Stimulated activated CD8-positive, alpha-beta memory T cell treated with anti-CD3 and anti-CD28 coated beads, Interleukin-4, amount 100 ng/mL, for 1 hour (primary cell): ENCODE data around the gene SMARCA1.

ENCODE experiments used
- DNase-seq, 2 donors: peaks; one replicate each; pipeline ENCODE4 v3.0.0-alpha.2; 2020; ENCODE audit warnings: low read depth in 2 of 2, low spot score in 1 of 2

SMARCA1 gene

DNA sequence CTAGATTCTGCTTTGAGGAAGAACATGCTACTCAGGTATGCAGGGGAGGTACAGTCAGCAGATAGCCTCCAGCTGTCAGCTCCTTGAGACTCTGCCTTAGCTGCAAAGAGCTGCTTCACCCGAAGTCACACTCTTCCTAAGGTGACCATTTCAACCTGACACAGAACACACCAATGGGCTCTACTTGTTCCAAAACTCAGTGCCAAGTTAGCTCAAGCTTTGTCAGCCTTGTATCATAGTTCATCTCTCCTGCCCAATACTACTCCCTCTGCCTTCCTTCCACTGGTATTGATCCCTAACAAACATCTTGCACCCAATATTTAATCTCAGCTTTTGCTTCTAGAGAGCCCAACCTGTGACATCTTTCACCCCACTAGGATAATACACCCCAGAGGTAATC is 7.8 kb upstream of the SMARCA1 start:
- DNase-seq = no peak

DNA sequence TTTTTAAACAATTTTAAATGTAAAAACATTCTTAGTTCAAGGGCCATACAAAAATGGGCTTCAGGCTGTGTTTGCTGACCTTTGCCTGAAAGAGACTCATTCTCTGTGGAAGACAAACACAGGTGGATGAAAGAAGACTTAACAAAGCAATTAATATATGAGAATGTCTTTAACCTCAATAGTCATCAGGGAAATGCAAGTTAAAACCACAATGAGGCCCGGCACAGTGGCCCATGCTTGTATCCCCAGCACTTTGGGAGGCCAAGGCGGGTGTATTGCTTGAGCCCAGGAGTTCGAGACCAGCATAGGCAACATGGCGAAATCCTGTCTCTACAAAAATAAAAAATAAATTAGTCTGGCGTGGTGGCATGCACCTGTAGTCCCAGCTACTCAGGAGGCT is 7.1 kb upstream of the SMARCA1 start:
- DNase-seq = no peak

DNA sequence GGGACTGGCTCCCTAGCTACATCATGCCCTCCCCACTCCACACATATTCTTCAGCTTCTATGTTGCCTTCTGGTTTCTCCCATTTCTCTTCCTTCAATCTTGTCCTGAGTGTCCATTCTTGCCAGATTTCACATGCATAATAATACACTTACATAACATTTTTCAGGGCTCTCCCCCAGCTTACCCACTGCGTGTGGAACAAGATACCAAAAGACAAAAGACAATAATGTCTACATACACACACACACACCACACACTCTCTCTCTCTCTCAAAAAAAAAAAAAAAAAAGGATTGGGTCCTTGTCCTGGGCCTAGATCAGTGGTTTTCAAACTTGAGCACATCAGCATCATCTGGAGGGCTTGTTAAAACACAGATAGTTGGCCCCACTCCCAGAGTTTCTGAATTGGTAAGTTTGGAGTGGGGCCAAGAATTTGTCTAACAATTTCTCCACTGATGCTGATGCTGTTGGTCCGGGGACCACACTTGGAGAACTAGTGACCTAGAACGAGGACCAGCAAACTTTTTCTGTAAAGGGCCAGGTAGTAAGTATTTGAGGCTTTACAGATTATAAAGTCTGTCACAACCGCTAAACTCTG is 6.5 kb upstream of the SMARCA1 start:
- no peak for DNase-seq

DNA sequence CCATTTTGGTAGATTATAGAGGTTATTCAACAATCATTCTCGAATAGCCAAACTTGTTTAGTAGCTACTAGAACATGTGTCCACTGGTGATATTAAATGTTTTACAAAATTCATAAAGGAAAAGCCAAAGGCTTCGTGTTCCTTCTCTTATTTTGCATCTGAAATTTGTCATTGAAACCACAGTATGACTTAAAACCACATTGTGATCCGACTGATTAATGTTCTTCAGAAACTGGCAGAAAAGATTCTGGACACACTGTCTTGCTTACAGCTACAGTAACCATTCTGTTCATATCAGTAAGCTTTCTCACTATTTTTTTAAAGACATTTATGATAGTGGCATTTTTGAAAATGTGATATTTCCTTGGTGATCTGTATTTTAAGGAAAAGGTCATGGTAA is 2.6 kb upstream of the SMARCA1 start:
- no peak for DNase-seq

GRCh38 chrX:129525162-129525561 is 1.9 kb upstream of the SMARCA1 start:
- no peak for DNase-seq

GRCh38 chrX:129524250-129524850 is 1.1 kb upstream of the SMARCA1 start:
- DNase-seq = no peak

GRCh38 chrX:129522184-129523078 is 859 bp downstream of the SMARCA1 start:
- no peak for DNase-seq

GRCh38 chrX:129520151-129520550 is 3.1 kb downstream of the SMARCA1 start:
- no peak for DNase-seq

DNA sequence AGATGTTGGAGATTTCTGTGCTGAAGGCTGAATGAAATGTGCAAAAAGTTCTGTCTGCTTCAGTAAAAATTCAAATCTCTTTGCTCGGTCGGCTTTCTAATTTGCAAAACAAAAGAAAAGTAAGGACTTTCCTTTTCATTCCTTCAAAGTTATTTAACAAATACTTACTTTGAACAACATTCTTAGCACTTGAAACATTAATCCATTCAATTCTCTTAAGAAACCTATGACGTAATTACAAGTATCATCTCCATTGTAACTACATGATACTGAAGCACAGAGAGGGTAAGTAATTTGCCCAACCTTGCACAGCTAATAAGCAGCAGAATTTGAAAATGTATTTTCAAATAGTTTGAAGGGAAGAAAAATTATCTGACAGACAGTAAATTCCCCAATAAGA is 6.9 kb downstream of the SMARCA1 start:
- DNase-seq = no peak

- DNase-seq = no peak
Observed at GRCh38 chrX:129512409-129512808, 10.9 kb downstream of the SMARCA1 start.

- DNase-seq = no peak
Observed at GRCh38 chrX:129511689-129512088, 11.6 kb downstream of the SMARCA1 start.

DNA sequence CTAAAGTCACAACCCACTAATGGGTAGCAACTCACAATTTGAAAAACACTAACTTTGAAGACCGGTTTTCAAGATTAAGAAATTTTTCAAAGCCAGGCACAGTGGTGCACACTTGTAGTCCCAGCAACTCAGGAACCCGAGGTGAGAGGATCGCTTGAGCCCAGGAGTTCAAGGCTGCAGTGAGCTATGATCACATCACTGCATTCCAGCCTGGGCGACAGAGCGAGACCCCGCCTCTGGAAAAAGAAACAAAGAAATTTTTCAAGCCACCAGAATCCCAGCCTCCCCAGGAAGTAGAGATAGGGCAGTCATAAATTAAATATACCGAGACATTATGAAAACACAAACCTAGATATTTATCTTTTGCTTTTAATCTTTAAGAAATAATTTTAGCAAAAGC is 13.0 kb downstream of the SMARCA1 start:
- no peak for DNase-seq

DNA sequence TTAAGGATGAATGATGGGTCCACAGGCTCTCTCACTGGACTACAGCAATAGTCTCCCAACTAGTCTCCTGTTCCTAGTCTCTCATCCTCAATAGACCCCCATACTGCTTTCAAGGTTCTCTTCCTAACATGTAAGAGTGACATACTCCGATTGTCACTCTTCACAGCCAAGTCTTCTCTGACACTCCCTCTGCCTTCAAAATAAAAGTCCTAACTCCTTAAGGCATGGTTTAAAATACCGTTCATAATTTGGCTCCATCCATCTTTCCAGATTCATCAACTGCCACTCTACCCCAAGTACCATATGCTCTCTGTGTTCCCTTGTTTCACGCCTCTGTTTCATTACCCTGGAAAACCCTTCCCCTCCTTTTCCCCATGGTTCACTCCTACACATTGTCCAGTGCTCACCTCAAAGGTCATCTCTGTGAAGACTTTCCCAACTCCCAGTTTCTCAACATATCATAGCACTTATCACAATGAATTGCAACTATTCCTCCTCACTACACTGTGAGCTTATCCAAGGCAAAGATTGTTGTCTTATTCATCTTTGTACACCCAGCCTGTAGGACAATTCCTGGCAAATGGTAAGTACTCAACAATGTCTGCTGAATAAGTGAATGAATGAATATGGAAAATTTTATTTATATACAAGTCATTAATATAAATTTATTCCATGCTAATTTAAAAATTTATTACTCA is 26.0 kb downstream of the SMARCA1 start:
- no peak for DNase-seq

DNA sequence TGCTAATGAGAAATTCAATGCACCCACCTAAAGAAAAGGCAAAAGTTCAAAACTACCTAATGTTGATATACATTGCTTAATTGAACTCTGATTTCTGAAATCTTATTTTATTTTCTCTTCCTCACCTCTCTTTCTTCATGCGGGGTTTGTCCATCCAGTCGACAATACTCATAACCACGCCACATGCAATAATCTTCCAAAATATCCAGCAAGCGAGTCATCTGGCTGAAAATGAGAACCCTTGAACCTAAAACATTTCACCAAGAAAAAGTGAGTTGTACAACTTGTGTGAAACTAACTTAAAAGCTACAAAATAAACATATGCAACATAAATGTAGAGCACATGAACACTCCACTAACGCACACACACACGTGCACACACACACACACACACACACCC is 26.7 kb downstream of the SMARCA1 start:
- no peak for DNase-seq

GRCh38 chrX:129495900-129496299 is 27.4 kb downstream of the SMARCA1 start:
- no peak for DNase-seq

DNA sequence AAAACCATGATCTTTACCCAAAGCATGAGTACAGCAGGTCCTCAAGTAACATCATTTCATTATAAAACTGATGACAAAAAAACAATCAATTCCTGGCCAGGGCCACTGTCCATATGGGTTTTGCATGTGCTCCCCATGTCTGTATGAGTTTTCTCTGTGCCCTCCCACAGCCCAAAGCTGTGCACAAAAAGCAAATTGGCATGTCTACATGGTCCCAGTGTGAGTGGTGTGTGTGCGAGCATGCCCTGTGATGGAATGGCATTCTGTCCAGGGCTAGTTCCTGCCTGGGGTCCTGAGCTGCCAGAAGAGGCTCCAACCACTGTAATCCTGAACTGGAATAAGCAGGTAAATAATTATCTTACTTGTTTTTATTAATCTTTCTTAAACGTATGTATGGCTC is 28.4 kb downstream of the SMARCA1 start:
- DNase-seq = no peak

GRCh38 chrX:129493643-129494042 is 29.6 kb downstream of the SMARCA1 start:
- DNase-seq = no peak

- DNase-seq = no peak
Observed at GRCh38 chrX:129490330-129490729, 33.0 kb downstream of the SMARCA1 start.

GRCh38 chrX:129488359-129488758 is 34.9 kb downstream of the SMARCA1 start:
- no peak for DNase-seq

- DNase-seq = no peak
Observed at GRCh38 chrX:129480889-129481288, 42.4 kb downstream of the SMARCA1 start.

DNA sequence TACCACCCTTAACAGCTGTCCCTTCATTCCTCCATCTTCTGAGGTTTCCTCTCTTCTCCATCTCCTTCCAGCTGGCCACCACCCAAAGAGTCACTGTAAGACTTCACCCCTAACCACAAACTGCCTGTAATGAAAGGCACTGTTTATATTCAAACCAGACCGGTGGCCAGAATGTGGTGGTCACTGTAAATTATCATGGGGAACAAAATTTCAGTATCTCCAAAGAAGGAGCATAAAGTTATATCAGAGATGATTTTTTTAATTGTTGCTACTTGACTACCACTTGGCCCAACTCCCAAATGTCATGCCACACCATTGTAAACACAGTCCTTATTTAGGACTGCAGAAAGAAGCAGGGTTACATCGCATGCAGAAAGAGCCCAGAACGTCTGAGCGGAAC is 44.8 kb downstream of the SMARCA1 start:
- DNase-seq = no peak

- DNase-seq = no peak
Observed at GRCh38 chrX:129472116-129472515, 51.2 kb downstream of the SMARCA1 start.
